GM23338 (cell line): ENCODE data around the gene CFAP58. TPM values are rescaled to one million over a fixed set of nuclear protein-coding genes. Genes with fewer than 3 reads are reported as not detected.
A peak's percentile ranks its signal among the peaks of the same experiment; 100 is the strongest.

Experiments
- ATAC-seq: fragments of 200-7000 bp; cut with Tn5 transposase; 3 replicates; pipeline ENCODE4 v1.9.1; 2020
- DNase-seq: peaks from one replicate; pipeline ENCODE4 v3.0.0-alpha.2; 2015; ENCODE audit warnings: low spot score
- H2AFZ ChIP-seq: fragments of 200-600 bp; sonication (generic); 2 replicates; pipeline ENCODE4 v1.8.0; 2016; ENCODE audit warnings: antibody characterized with exemption, mild to moderate bottlenecking, moderate library complexity
- H3F3A ChIP-seq: fragments of 200-600 bp; sonication (generic); replicated peaks from 2 replicates; pipeline ENCODE4 v1.8.0; 2017; ENCODE audit warnings: antibody characterized with exemption, mixed run types, low read depth
- H3K27ac ChIP-seq: fragments of 200-600 bp; sonication (generic); 2 replicates; pipeline ENCODE4 v1.6.1; 2016; ENCODE audit warnings: low read depth
- H3K27me3 ChIP-seq: fragments of 200-600 bp; sonication (generic); 2 replicates; pipeline ENCODE4 v1.8.0; 2016; ENCODE audit warnings: mild to moderate bottlenecking, mixed run types, moderate library complexity; ENCODE audit not compliant: insufficient read depth
- H3K36me3 ChIP-seq: fragments of 200-600 bp; sonication (generic); 2 replicates; pipeline ENCODE4 v1.8.0; 2016; ENCODE audit warnings: mild to moderate bottlenecking; ENCODE audit not compliant: insufficient read depth
- H3K4me1 ChIP-seq: fragments of 200-600 bp; sonication (generic); 2 replicates; pipeline ENCODE4 v1.8.0; 2016; ENCODE audit warnings: mild to moderate bottlenecking, moderate library complexity; ENCODE audit not compliant: insufficient read depth
- H3K4me2 ChIP-seq: fragments of 200-600 bp; sonication (generic); 2 replicates; pipeline ENCODE4 v1.7.1; 2017; ENCODE audit warnings: mixed run types
- H3K4me3 ChIP-seq: fragments of 200-600 bp; sonication (generic); 2 replicates; pipeline ENCODE4 v1.6.1; 2016; ENCODE audit warnings: mixed run types
- H3K79me2 ChIP-seq: fragments of 200-600 bp; sonication (generic); replicated peaks from 2 replicates; pipeline ENCODE4 v1.8.0; 2017; ENCODE audit warnings: mild to moderate bottlenecking; ENCODE audit not compliant: insufficient read depth
- H3K9me2 ChIP-seq: fragments of 200-600 bp; sonication (generic); 2 replicates; pipeline ENCODE4 v1.8.0; 2017; ENCODE audit not compliant: insufficient read depth
- H4K20me1 ChIP-seq: fragments of 200-600 bp; sonication (generic); replicated peaks from 2 replicates; pipeline ENCODE4 v1.8.0; 2017; ENCODE audit warnings: mild to moderate bottlenecking; ENCODE audit not compliant: insufficient read depth
- H3K27ac Mint-ChIP-seq: 2 replicates; pipeline ENCODE4 v1.8.0; 2020; ENCODE audit warnings: inconsistent platforms, mild to moderate bottlenecking, moderate library complexity, mixed read lengths
- H3K27me3 Mint-ChIP-seq: 3 replicates; pipeline ENCODE4 v1.8.0; 2022; ENCODE audit warnings: low read depth, mild to moderate bottlenecking, moderate library complexity, mixed read lengths, inconsistent platforms; ENCODE audit not compliant: insufficient read depth, poor library complexity
- H3K36me3 Mint-ChIP-seq: 3 replicates; pipeline ENCODE4 v1.8.0; 2021; ENCODE audit warnings: low read depth, mild to moderate bottlenecking, inconsistent platforms, moderate library complexity, mixed read lengths
- H3K4me1 Mint-ChIP-seq: 3 replicates; pipeline ENCODE4 v1.8.0; 2020; ENCODE audit warnings: mild to moderate bottlenecking, inconsistent platforms, mixed read lengths
- H3K4me3 Mint-ChIP-seq: 3 replicates; pipeline ENCODE4 v1.8.0; 2021; ENCODE audit warnings: moderate library complexity, mild to moderate bottlenecking, inconsistent platforms, mixed read lengths
- H3K9me3 Mint-ChIP-seq: 3 replicates; pipeline ENCODE4 v1.8.0; 2020; ENCODE audit warnings: moderate library complexity, mild to moderate bottlenecking, inconsistent platforms, mixed read lengths
- STAT1 ChIP-seq: IDR thresholded peaks from one replicate; pipeline ENCODE4 v1.6.1; 2016; ENCODE audit warnings: antibody characterized with exemption; ENCODE audit not compliant: unreplicated experiment
- ZNF331 ChIP-seq: fragments of 250-450 bp; sonication (Bioruptor Pico); IDR thresholded peaks from 2 replicates; pipeline ENCODE4 v1.5.0; 2020; ENCODE audit warnings: low read depth, mild to moderate bottlenecking, moderate library complexity
- polyA plus RNA-seq: library from polyadenylated mRNA; unstranded; fragments of >200 nt; fragmentation: Nextera tagmentation; extraction: Ambion mirVana; gene quantifications from 2 replicates; pipeline ENCODE4 v1.2.1, GENCODE V29; 2016
- total RNA-seq: library from RNA; depleted of rRNA; stranded (reverse); fragments of >200 nt; shearing (Covaris generic); gene quantifications from 2 replicates; pipeline ENCODE4 v1.2.3, GENCODE V29; 2014
- TF ChIP-seq, protein P1 (sequence below): IDR thresholded peaks from one replicate; pipeline ENCODE4 v1.6.1; 2018; ENCODE audit warnings: antibody characterized with exemption; ENCODE audit not compliant: unreplicated experiment
- TF ChIP-seq, protein P2 (sequence below), 2 experiments: fragments of 200-600 bp in 1 of 2; sonication (generic) in 1 of 2; conservative IDR thresholded peaks; 2 replicates each; pipeline versions ENCODE4 v1.5.1 to v1.6.1; 2016 to 2017; ENCODE audit warnings: antibody characterized with exemption in 2 of 2, low read depth in 2 of 2, mild to moderate bottlenecking in 2 of 2, moderate library complexity in 1 of 2
- TF ChIP-seq, protein P3 (sequence below): fragments of 250-450 bp; sonication (Bioruptor Pico); IDR thresholded peaks from 2 replicates; pipeline ENCODE4 v1.5.0; 2020; ENCODE audit warnings: mild to moderate bottlenecking, moderate library complexity

Gene CFAP58
- total and polyA plus RNA-seq, 2 experiments from 2014 or later: 0.63 to 0.89 TPM

DNA sequence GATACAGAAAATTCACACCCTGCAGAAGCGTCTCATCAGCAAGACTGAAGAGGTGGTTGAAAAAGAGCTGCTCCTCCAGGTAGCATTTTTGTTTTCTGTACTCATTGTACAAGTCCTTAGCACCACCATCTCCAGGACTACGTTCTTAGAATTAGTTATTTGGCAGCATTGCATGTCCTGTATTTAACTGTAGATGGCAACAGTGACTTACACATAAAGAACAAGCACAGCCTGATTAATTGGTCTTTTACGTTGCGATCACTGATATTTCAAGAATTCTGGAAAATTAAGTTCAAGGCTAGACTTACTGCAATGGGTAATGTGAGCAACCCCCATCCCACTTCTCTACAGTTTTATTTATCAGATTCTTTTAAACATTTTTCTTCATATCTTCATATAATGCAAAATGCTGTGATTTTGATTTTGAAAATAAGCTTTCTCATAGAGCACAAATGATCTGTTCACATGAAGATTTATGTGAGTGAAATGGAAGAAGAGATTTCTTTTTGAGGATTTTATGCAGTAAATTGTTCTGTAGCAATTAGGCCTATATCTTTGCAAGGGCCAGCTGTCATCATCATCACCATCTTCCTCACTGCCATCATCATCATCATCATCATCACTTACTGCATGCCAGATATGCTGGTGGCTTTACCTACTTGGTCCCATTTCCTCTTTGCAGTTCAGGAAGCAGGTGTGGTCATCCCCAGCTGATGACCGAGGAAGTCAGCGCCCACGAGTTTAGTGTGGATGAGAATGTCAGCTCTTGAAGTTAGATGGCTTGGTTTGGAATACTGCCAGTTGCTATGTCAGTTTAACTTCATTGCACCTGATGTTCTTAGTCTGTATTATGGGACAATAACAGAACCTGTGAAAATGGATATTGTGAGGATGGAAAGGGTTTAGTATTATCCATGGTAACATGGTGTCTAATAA lies 53.4 kb downstream of the CFAP58 start:
- no peak overlapping the region for H2AFZ ChIP-seq
- TF ChIP-seq, protein P1, sequence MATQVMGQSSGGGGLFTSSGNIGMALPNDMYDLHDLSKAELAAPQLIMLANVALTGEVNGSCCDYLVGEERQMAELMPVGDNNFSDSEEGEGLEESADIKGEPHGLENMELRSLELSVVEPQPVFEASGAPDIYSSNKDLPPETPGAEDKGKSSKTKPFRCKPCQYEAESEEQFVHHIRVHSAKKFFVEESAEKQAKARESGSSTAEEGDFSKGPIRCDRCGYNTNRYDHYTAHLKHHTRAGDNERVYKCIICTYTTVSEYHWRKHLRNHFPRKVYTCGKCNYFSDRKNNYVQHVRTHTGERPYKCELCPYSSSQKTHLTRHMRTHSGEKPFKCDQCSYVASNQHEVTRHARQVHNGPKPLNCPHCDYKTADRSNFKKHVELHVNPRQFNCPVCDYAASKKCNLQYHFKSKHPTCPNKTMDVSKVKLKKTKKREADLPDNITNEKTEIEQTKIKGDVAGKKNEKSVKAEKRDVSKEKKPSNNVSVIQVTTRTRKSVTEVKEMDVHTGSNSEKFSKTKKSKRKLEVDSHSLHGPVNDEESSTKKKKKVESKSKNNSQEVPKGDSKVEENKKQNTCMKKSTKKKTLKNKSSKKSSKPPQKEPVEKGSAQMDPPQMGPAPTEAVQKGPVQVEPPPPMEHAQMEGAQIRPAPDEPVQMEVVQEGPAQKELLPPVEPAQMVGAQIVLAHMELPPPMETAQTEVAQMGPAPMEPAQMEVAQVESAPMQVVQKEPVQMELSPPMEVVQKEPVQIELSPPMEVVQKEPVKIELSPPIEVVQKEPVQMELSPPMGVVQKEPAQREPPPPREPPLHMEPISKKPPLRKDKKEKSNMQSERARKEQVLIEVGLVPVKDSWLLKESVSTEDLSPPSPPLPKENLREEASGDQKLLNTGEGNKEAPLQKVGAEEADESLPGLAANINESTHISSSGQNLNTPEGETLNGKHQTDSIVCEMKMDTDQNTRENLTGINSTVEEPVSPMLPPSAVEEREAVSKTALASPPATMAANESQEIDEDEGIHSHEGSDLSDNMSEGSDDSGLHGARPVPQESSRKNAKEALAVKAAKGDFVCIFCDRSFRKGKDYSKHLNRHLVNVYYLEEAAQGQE: no peak
- TF ChIP-seq ZNF331 (CRISPR knock-in tag) (no peak), STAT1 (no peak)
- TF ChIP-seq, protein P2, sequence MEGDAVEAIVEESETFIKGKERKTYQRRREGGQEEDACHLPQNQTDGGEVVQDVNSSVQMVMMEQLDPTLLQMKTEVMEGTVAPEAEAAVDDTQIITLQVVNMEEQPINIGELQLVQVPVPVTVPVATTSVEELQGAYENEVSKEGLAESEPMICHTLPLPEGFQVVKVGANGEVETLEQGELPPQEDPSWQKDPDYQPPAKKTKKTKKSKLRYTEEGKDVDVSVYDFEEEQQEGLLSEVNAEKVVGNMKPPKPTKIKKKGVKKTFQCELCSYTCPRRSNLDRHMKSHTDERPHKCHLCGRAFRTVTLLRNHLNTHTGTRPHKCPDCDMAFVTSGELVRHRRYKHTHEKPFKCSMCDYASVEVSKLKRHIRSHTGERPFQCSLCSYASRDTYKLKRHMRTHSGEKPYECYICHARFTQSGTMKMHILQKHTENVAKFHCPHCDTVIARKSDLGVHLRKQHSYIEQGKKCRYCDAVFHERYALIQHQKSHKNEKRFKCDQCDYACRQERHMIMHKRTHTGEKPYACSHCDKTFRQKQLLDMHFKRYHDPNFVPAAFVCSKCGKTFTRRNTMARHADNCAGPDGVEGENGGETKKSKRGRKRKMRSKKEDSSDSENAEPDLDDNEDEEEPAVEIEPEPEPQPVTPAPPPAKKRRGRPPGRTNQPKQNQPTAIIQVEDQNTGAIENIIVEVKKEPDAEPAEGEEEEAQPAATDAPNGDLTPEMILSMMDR (conservative IDR thresholded peaks at IDR 0.05; ENCODE audit: low read depth in 2 of 2): peak; percentile 72 to 77
- TF ChIP-seq, protein P3, sequence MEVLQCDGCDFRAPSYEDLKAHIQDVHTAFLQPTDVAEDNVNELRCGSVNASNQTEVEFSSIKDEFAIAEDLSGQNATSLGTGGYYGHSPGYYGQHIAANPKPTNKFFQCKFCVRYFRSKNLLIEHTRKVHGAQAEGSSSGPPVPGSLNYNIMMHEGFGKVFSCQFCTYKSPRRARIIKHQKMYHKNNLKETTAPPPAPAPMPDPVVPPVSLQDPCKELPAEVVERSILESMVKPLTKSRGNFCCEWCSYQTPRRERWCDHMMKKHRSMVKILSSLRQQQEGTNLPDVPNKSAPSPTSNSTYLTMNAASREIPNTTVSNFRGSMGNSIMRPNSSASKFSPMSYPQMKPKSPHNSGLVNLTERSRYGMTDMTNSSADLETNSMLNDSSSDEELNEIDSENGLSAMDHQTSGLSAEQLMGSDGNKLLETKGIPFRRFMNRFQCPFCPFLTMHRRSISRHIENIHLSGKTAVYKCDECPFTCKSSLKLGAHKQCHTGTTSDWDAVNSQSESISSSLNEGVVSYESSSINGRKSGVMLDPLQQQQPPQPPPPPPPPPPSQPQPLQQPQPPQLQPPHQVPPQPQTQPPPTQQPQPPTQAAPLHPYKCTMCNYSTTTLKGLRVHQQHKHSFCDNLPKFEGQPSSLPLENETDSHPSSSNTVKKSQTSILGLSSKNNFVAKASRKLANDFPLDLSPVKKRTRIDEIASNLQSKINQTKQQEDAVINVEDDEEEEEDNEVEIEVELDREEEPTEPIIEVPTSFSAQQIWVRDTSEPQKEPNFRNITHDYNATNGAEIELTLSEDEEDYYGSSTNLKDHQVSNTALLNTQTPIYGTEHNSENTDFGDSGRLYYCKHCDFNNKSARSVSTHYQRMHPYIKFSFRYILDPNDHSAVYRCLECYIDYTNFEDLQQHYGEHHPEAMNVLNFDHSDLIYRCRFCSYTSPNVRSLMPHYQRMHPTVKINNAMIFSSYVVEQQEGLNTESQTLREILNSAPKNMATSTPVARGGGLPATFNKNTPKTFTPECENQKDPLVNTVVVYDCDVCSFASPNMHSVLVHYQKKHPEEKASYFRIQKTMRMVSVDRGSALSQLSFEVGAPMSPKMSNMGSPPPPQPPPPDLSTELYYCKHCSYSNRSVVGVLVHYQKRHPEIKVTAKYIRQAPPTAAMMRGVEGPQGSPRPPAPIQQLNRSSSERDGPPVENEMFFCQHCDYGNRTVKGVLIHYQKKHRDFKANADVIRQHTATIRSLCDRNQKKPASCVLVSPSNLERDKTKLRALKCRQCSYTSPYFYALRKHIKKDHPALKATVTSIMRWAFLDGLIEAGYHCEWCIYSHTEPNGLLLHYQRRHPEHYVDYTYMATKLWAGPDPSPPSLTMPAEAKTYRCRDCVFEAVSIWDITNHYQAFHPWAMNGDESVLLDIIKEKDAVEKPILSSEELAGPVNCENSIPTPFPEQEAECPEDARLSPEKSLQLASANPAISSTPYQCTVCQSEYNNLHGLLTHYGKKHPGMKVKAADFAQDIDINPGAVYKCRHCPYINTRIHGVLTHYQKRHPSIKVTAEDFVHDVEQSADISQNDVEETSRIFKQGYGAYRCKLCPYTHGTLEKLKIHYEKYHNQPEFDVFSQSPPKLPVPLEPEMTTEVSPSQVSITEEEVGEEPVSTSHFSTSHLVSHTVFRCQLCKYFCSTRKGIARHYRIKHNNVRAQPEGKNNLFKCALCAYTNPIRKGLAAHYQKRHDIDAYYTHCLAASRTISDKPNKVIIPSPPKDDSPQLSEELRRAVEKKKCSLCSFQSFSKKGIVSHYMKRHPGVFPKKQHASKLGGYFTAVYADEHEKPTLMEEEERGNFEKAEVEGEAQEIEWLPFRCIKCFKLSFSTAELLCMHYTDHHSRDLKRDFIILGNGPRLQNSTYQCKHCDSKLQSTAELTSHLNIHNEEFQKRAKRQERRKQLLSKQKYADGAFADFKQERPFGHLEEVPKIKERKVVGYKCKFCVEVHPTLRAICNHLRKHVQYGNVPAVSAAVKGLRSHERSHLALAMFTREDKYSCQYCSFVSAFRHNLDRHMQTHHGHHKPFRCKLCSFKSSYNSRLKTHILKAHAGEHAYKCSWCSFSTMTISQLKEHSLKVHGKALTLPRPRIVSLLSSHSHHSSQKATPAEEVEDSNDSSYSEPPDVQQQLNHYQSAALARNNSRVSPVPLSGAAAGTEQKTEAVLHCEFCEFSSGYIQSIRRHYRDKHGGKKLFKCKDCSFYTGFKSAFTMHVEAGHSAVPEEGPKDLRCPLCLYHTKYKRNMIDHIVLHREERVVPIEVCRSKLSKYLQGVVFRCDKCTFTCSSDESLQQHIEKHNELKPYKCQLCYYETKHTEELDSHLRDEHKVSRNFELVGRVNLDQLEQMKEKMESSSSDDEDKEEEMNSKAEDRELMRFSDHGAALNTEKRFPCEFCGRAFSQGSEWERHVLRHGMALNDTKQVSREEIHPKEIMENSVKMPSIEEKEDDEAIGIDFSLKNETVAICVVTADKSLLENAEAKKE (CRISPR knock-in tag): no peak
- no peaks in the 10 kb centered on the region for H3K36me3 Mint-ChIP-seq
- H3K79me2 ChIP-seq: no peaks in the 10 kb centered on the region
- ATAC-seq (peak; percentile 39; the same call in 2 of the 3 replicates), DNase-seq (peak; percentile 68)
- no peaks in the 10 kb centered on the region for H4K20me1 ChIP-seq
- no peaks in the 10 kb centered on the region for H3K9me2 ChIP-seq
- H3K27me3 ChIP-seq: no peaks in the 10 kb centered on the region
- no peaks in the 10 kb centered on the region for H3K27me3 Mint-ChIP-seq
- no peaks in the 10 kb centered on the region for H3K36me3 ChIP-seq
- no peak overlapping the region for H3K27ac ChIP-seq
- peaks cover 8% of the 10 kb centered on the region for H3K4me1 Mint-ChIP-seq
- H3K4me2 ChIP-seq: no peak overlapping the region
- no peaks in the 10 kb centered on the region for H3K9me3 Mint-ChIP-seq
- 0 out of 2 replicates have a peak, but pooled peaks cover 6% of the 10 kb centered on the region for H3K4me1 ChIP-seq
- no peak overlapping the region for H3K4me3 ChIP-seq
- H3K4me3 Mint-ChIP-seq: no peak overlapping the region
- no peak overlapping the region for H3K27ac Mint-ChIP-seq
- no peaks in the 10 kb centered on the region for H3F3A ChIP-seq
